Measurements from ENCODE around the gene ZC2HC1B. TPM values are rescaled to one million over a fixed set of nuclear protein-coding genes. Genes with fewer than 3 reads are reported as not detected.
"Not testable (repeated sequence)": the region's sequence is repeated elsewhere in the genome, so short reads cannot be mapped to it uniquely, and the experiment has no call there.

Gene ZC2HC1B
- total RNA-seq, 1 donor from 2014 or later = not detected

DNA sequence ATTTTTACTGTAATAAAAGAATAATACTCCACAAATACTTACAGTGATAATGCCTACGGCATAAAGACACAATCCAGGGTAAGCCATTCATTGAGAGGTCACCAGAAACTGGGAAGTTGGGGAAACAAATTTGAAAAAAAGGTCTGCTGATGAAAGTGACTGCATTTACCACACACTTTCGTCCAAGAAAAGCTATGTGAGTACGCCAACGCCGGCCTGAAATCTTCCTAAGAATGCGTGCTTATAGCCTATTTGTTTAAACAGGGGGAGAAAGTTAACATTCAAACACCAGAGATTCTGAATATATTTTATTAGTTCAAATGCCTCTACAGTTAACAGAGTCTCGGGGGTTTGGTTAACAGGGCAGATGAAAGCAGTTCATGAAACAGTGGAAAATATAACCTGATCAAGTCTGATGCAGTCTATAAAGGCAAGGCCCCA lies 21.8 kb upstream of the ZC2HC1B start:
- no peaks in the 10 kb centered on the region for H3K27me3 Mint-ChIP-seq
- H3K4me3 Mint-ChIP-seq (ENCODE audit: low read depth) = peak overlapping the region; percentile 90
- peaks cover 14% of the 10 kb centered on the region for H3K4me1 Mint-ChIP-seq (ENCODE audit: low read depth)
- no peaks in the 10 kb centered on the region for H3K9me3 Mint-ChIP-seq (ENCODE audit: low read depth)
- peaks cover 9% of the 10 kb centered on the region for H3K36me3 Mint-ChIP-seq (ENCODE audit: insufficient read depth)
- peak overlapping the region; percentile 100 for H3K27ac Mint-ChIP-seq
- no peak for DNase-seq (ENCODE audit: low spot score, unreplicated experiment)
- TF ChIP-seq, protein P1, sequence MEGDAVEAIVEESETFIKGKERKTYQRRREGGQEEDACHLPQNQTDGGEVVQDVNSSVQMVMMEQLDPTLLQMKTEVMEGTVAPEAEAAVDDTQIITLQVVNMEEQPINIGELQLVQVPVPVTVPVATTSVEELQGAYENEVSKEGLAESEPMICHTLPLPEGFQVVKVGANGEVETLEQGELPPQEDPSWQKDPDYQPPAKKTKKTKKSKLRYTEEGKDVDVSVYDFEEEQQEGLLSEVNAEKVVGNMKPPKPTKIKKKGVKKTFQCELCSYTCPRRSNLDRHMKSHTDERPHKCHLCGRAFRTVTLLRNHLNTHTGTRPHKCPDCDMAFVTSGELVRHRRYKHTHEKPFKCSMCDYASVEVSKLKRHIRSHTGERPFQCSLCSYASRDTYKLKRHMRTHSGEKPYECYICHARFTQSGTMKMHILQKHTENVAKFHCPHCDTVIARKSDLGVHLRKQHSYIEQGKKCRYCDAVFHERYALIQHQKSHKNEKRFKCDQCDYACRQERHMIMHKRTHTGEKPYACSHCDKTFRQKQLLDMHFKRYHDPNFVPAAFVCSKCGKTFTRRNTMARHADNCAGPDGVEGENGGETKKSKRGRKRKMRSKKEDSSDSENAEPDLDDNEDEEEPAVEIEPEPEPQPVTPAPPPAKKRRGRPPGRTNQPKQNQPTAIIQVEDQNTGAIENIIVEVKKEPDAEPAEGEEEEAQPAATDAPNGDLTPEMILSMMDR (IDR thresholded peaks at IDR 0.05; ENCODE audit: unreplicated experiment) = no peak

DNA sequence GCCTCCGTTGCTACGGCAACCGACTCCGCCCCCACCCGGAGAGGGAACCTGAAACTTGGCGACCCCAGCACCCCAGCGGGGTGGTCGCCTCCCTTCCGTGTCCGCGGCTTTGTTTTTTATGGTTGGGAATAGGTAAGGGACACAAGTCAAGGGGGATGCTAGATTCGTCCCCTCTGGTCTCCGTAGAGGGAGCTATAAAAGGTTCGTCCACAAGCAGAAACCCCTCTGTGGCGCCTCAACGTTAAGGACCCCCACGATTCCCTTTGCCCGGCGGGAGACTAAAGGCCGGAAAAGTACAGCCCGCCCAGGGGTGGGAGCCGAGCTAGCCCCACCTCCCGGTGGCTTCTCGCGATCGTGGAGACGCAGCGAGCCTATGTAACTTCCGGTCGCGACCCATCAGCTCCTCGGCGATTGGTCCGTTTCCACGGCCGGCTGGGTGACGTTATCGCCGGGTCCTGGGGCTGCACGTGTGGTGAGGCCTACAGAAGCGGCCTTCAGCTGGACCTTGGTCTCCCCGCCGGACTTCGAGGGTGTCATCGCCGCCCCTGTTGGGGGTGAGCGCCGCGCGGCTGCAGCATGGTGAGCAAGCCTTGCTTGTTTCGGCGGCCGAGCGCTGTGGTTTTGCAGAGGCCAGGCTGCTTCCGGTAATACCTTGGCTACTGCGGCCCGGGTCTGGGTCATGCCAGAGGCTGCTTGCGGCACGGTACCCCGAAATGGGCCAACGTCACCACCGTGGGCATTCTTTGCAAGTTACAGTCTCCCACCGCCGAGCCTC lies 21.2 kb upstream of the ZC2HC1B start, which contains the start of gene LTV1:
LTV1 (plus strand) TSS at position 437 of the 775 bp plus-strand sequence; CDS start at position 577, 140 bp downstream.
- Mint-ChIP-seq H3K27ac (peak within 1 kb of the TSS; percentile 100), H3K36me3 (ENCODE audit: insufficient read depth) (peaks cover 12% of the 10 kb centered on the region), H3K4me3 (ENCODE audit: low read depth) (peak within 1 kb of the TSS; percentile 90), H3K4me1 (ENCODE audit: low read depth) (peaks cover 14% of the 10 kb centered on the region), H3K27me3 (no peaks in the 10 kb centered on the region), H3K9me3 (ENCODE audit: low read depth) (no peaks in the 10 kb centered on the region)
- TF ChIP-seq, protein P1 (IDR thresholded peaks at IDR 0.05; ENCODE audit: unreplicated experiment) = no peak
- peak; percentile 90 for DNase-seq (ENCODE audit: low spot score, unreplicated experiment)

DNA sequence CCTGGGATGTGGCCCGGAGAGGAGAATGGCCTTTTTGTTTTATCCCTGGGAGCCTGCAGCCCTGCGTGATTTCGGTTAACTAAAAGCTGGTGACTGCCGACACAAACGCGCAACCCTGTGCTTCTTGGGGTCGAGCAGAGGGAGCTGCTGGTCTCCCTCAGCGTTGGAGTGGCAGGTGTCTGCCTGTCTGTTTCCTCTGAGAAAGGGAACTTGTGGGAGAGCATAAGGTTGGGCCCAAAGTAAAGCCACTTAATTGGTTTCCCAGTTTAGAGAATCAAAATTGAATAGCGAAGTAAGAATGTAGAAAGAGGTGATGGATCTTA lies 20.6 kb upstream of the ZC2HC1B start:
- DNase-seq (ENCODE audit: low spot score, unreplicated experiment) = no peak
- peak overlapping the region; percentile 90 for H3K4me3 Mint-ChIP-seq (ENCODE audit: low read depth)
- H3K4me1 Mint-ChIP-seq (ENCODE audit: low read depth) = peaks cover 13% of the 10 kb centered on the region
- TF ChIP-seq, protein P1 (IDR thresholded peaks at IDR 0.05; ENCODE audit: unreplicated experiment) = no peak
- peak overlapping the region; percentile 100 for H3K27ac Mint-ChIP-seq
- no peaks in the 10 kb centered on the region for H3K27me3 Mint-ChIP-seq
- H3K36me3 Mint-ChIP-seq (ENCODE audit: insufficient read depth) = peaks cover 15% of the 10 kb centered on the region
- no peaks in the 10 kb centered on the region for H3K9me3 Mint-ChIP-seq (ENCODE audit: low read depth)

DNA sequence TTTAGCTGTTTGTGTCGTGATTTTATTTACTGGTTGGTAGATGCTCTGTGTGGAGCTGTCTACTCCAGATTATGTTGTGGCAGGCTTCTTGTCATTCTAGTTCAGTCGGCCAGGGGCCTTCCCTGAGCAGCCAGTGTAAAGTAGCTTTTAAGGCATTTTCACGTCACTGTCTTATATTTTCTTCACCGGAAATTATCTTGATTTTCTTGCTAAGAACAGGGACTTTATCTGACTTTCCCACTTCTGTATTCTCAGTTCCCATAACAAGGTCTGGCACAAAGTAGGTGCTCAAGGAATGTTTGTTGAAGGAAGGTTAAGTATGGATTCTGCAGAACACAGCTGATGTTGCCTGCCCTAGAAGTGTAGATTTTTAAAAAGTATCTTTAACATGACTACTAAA lies 20.3 kb upstream of the ZC2HC1B start:
- peak overlapping the region; percentile 100 for H3K27ac Mint-ChIP-seq
- H3K4me3 Mint-ChIP-seq (ENCODE audit: low read depth) = peak overlapping the region; percentile 90
- no peak for DNase-seq (ENCODE audit: low spot score, unreplicated experiment)
- TF ChIP-seq, protein P1 (IDR thresholded peaks at IDR 0.05; ENCODE audit: unreplicated experiment) = no peak
- no peaks in the 10 kb centered on the region for H3K9me3 Mint-ChIP-seq (ENCODE audit: low read depth)
- no peaks in the 10 kb centered on the region for H3K27me3 Mint-ChIP-seq
- peaks cover 12% of the 10 kb centered on the region for H3K4me1 Mint-ChIP-seq (ENCODE audit: low read depth)
- H3K36me3 Mint-ChIP-seq (ENCODE audit: insufficient read depth) = peaks cover 18% of the 10 kb centered on the region

DNA sequence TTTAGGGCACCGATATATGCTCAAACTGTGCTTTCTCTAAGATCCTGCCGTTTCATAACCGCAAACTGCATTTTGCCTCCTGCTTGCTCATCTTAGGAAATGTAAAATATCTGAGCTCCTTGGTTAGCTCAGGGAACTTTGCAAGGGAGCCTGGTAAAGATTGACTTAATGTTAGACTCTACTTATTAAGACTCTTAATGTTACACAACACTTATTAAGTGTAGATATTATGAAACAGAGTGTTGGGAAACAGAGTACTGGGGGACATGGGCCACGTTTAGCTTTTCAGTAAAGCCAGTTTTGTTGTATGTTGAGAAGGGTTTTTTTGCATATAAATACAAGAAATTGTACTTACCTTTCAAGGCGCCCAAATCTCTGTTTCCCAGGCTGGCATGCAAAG lies 19.2 kb upstream of the ZC2HC1B start:
- H3K27me3 Mint-ChIP-seq = no peaks in the 10 kb centered on the region
- peak overlapping the region; percentile 28 for H3K4me3 Mint-ChIP-seq (ENCODE audit: low read depth)
- no peaks in the 10 kb centered on the region for H3K9me3 Mint-ChIP-seq (ENCODE audit: low read depth)
- TF ChIP-seq, protein P1 (IDR thresholded peaks at IDR 0.05; ENCODE audit: unreplicated experiment) = no peak
- peaks cover 29% of the 10 kb centered on the region for H3K36me3 Mint-ChIP-seq (ENCODE audit: insufficient read depth)
- no peak for DNase-seq (ENCODE audit: low spot score, unreplicated experiment)
- peaks cover 12% of the 10 kb centered on the region for H3K4me1 Mint-ChIP-seq (ENCODE audit: low read depth)
- no peak overlapping the region for H3K27ac Mint-ChIP-seq

DNA sequence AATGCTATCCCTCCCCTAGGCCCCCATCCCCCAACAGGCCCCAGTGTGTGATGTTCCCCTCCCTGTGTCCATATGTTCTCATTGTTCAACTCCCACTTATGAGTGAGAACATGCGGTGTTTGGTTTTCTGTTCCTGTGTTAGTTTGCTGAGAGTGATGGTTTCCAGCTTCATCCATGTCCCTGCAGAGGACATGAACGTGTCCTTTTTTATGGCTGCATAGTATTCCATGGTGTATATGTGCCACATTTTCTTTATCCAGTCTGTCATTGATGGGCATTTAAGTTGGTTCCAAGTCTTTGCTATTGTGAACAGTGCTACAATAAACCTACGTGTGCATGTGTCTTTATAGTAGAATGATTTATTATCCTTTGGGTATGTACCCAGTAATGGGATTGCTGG lies 12.6 kb upstream of the ZC2HC1B start:
- H3K4me3 Mint-ChIP-seq (ENCODE audit: low read depth) = not testable (repeated sequence)
- peaks cover 25% of the 10 kb centered on the region for H3K9me3 Mint-ChIP-seq (ENCODE audit: low read depth)

DNA sequence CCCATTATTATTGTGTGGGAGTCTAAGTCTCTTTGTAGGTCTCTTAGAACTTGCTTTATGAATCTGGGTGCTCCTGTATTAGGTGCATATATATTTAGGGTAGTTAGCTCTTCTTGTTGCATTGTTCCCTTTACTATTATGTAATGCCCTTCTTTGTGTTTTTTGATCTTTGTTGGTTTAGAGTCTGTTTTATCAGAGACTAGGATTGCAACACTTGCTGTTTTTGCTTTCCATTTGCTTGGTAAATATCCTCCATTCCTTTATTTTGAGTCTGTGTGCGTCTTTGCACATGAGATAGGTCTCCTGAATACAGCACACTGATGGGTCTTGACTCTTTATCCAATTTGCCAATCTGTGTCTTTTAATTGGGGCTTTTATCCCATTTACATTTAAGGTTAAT lies 9.2 kb upstream of the ZC2HC1B start:
- Mint-ChIP-seq H3K36me3 (ENCODE audit: insufficient read depth) (peaks cover 79% of the 10 kb centered on the region), H3K9me3 (ENCODE audit: low read depth) (peaks cover 25% of the 10 kb centered on the region)
- not testable (repeated sequence) for H3K4me3 Mint-ChIP-seq (ENCODE audit: low read depth); DNase-seq (ENCODE audit: low spot score, unreplicated experiment); H3K4me1 Mint-ChIP-seq (ENCODE audit: low read depth); H3K27ac Mint-ChIP-seq; H3K27me3 Mint-ChIP-seq

More for the DNA sequence above, 12.6 kb upstream of the ZC2HC1B start:
- H3K4me1 Mint-ChIP-seq (ENCODE audit: low read depth); H3K27me3 Mint-ChIP-seq; H3K27ac Mint-ChIP-seq; DNase-seq (ENCODE audit: low spot score, unreplicated experiment): not testable (repeated sequence)
- peaks cover 85% of the 10 kb centered on the region for H3K36me3 Mint-ChIP-seq (ENCODE audit: insufficient read depth)

DNA sequence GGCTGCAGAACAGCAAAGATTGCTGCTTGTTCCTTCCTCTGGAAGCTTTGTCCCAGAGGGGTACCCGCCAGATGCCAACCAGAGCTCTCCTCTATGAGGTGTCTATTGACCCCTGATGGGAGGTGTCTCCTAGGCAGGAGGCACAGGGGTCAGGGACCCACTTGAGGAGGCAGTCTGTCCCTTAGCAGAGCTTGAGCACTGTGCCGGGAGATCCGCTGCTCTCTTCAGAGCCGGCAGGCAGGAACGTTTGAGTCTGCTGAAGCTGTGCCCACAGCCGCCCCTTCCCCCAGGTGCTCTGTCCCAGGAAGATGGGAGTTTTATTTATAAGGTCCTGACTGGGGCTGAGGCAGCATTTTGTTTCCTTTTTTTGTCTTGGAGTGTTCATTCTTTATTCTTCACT lies 7.5 kb upstream of the ZC2HC1B start:
- not testable (repeated sequence) for H3K4me1 Mint-ChIP-seq (ENCODE audit: low read depth); H3K27me3 Mint-ChIP-seq; H3K27ac Mint-ChIP-seq; H3K4me3 Mint-ChIP-seq (ENCODE audit: low read depth); DNase-seq (ENCODE audit: low spot score, unreplicated experiment)
- Mint-ChIP-seq H3K36me3 (ENCODE audit: insufficient read depth) (peaks cover 72% of the 10 kb centered on the region), H3K9me3 (ENCODE audit: low read depth) (peaks cover 22% of the 10 kb centered on the region)
